Activated CD4-positive, alpha-beta memory T cell treated with anti-CD3 and anti-CD28 coated beads, Interleukin-2, amount 10 ng/mL, durations not matched to agents 7 days and 5 days (primary cell): ENCODE results near the gene PSMD13. TPM values are rescaled to one million over a fixed set of nuclear protein-coding genes. Genes with fewer than 3 reads are reported as not detected.
"Not testable (repeated sequence)": the region's sequence is repeated elsewhere in the genome, so short reads cannot be mapped to it uniquely, and the experiment has no call there.

ENCODE experiments used
- CTCF ChIA-PET: fragments of 350-600 bp; sonication (Branson Sonifier 250); formaldehyde crosslinking; loops from one replicate; lab custom pipeline; 2021; ENCODE audit warnings: antibody characterized with exemption, inconsistent platforms; lab: Charles Lee
- POLR2A ChIA-PET: fragments of 350-600 bp; sonication (Branson Sonifier 250); formaldehyde crosslinking; loops from one replicate; lab custom pipeline; 2021; ENCODE audit warnings: antibody characterized with exemption; lab: Charles Lee
- DNase-seq: peaks from one replicate; pipeline ENCODE4 v3.0.0-alpha.2; 2020
- H3K27ac Mint-ChIP-seq: one replicate; pipeline ENCODE4 v1.8.0; 2021; ENCODE audit warnings: mild to moderate bottlenecking, mixed read lengths
- H3K27me3 Mint-ChIP-seq: one replicate; pipeline ENCODE4 v1.8.0; 2021; ENCODE audit warnings: mixed read lengths
- H3K36me3 Mint-ChIP-seq: one replicate; pipeline ENCODE4 v1.8.0; 2021; ENCODE audit warnings: low read depth, mixed read lengths
- H3K4me1 Mint-ChIP-seq: one replicate; pipeline ENCODE4 v1.8.0; 2021; ENCODE audit warnings: mixed read lengths
- H3K4me3 Mint-ChIP-seq: one replicate; pipeline ENCODE4 v1.8.0; 2021; ENCODE audit warnings: mild to moderate bottlenecking, mixed read lengths
- H3K9me3 Mint-ChIP-seq: one replicate; pipeline ENCODE4 v1.8.0; 2021; ENCODE audit warnings: mixed read lengths
- total RNA-seq, 2 experiments: library from RNA; stranded (reverse); gene quantifications; one replicate each; pipeline ENCODE4 v1.2.3, GENCODE V29; 2021

The PSMD13 gene
- total RNA-seq, 2 experiments from 2014 or later, result 156 to 160 TPM

- Mint-ChIP-seq H3K27me3 (no peaks in the 10 kb centered on the region), H3K9me3 (no peaks in the 10 kb centered on the region), H3K4me3 (no peak overlapping the region), H3K36me3 (peaks cover 65% of the 10 kb centered on the region), H3K4me1 (peaks cover 35% of the 10 kb centered on the region), H3K27ac (no peak overlapping the region)
- POLR2A ChIA-PET, result interaction anchor here (0.9 to 1.3 kb wide), 3 partner anchors 24 to 235 kb away, joined by 3 to 4 read pairs (median 3); partner anchors contain the start of gene PSMD13
- DNase-seq, result no peak
- CTCF ChIA-PET, result interaction anchor here (1.2 kb wide), 1 partner anchor 513 kb away, joined by 3 read pairs; no protein-coding TSS in a partner anchor
Measured at GRCh38 chr11:213111-213510, 23.7 kb upstream of the PSMD13 start.

- POLR2A ChIA-PET, result no interaction called here
- Mint-ChIP-seq H3K36me3 (peaks cover 60% of the 10 kb centered on the region), H3K4me3 (no peak overlapping the region), H3K4me1 (peaks cover 35% of the 10 kb centered on the region), H3K9me3 (no peaks in the 10 kb centered on the region), H3K27ac (no peak overlapping the region), H3K27me3 (no peaks in the 10 kb centered on the region)
- CTCF ChIA-PET, result interaction anchor here (1.2 kb wide), 1 partner anchor 512 kb away, joined by 3 read pairs; no protein-coding TSS in a partner anchor
- no peak for DNase-seq
Measured at GRCh38 chr11:214083-214482, 22.7 kb upstream of the PSMD13 start.

GRCh38 chr11:215581-216037 lies 21.2 kb upstream of the PSMD13 start:
- ChIA-PET POLR2A (interaction anchor here (0.7 to 4.4 kb wide), 4 partner anchors 8 to 58 kb away, joined by 3 to 27 read pairs (median 4); partner anchors contain the start of genes BET1L and RIC8A), CTCF (no interaction called here)
- no peak overlapping the region for H3K4me3 Mint-ChIP-seq
- H3K36me3 Mint-ChIP-seq, result peaks cover 46% of the 10 kb centered on the region
- no peaks in the 10 kb centered on the region for H3K27me3 Mint-ChIP-seq
- no peak overlapping the region for H3K27ac Mint-ChIP-seq
- H3K4me1 Mint-ChIP-seq, result peaks cover 21% of the 10 kb centered on the region
- no peaks in the 10 kb centered on the region for H3K9me3 Mint-ChIP-seq
- DNase-seq, result no peak

GRCh38 chr11:216081-216974 lies 20.4 kb upstream of the PSMD13 start:
- DNase-seq, result no peak
- Mint-ChIP-seq H3K4me1 (peaks cover 14% of the 10 kb centered on the region), H3K36me3 (peaks cover 40% of the 10 kb centered on the region), H3K9me3 (no peaks in the 10 kb centered on the region), H3K27me3 (no peaks in the 10 kb centered on the region), H3K4me3 (no peak overlapping the region), H3K27ac (no peak overlapping the region)
- POLR2A ChIA-PET, result interaction anchor here (0.7 to 4.4 kb wide), 6 partner anchors 8 to 57 kb away, joined by 3 to 27 read pairs (median 4); partner anchors contain the start of genes BET1L and RIC8A
- CTCF ChIA-PET, result interaction anchor here (0.7 to 1.4 kb wide), 2 partner anchors 9 to 11 kb away, joined by 3 read pairs; partner anchors contain the start of genes BET1L and RIC8A

GRCh38 chr11:217704-218103 lies 19.1 kb upstream of the PSMD13 start:
- no peaks in the 10 kb centered on the region for H3K9me3 Mint-ChIP-seq
- ChIA-PET CTCF (interaction anchor here (1.4 kb wide), 1 partner anchor 10 kb away, joined by 3 read pairs; no protein-coding TSS in a partner anchor), POLR2A (interaction anchor here (0.6 to 4.4 kb wide), 3 partner anchors 10 to 50 kb away, joined by 3 to 27 read pairs (median 4); partner anchors contain the start of genes BET1L and RIC8A)
- no peak for DNase-seq
- H3K4me3 Mint-ChIP-seq, result no peak overlapping the region
- H3K36me3 Mint-ChIP-seq, result peaks cover 28% of the 10 kb centered on the region
- peaks cover 11% of the 10 kb centered on the region for H3K4me1 Mint-ChIP-seq
- H3K27ac Mint-ChIP-seq, result no peak overlapping the region
- no peaks in the 10 kb centered on the region for H3K27me3 Mint-ChIP-seq

GRCh38 chr11:218815-219593 lies 17.8 kb upstream of the PSMD13 start:
- CTCF ChIA-PET, result interaction anchor here (0.9 kb wide), 1 partner anchor 528 kb away, joined by 3 read pairs; the partner anchor contains the start of gene TALDO1
- no peak overlapping the region for H3K27ac Mint-ChIP-seq

GRCh38 chr11:220641-221215 lies 16.0 kb upstream of the PSMD13 start:
- H3K4me3 Mint-ChIP-seq, CTCF ChIA-PET, H3K27ac Mint-ChIP-seq, DNase-seq, H3K9me3 Mint-ChIP-seq, H3K27me3 Mint-ChIP-seq, H3K36me3 Mint-ChIP-seq: not testable (repeated sequence)
- peaks cover 11% of the 10 kb centered on the region for H3K4me1 Mint-ChIP-seq
- POLR2A ChIA-PET, result interaction anchor here (1.2 kb wide), 1 partner anchor 8 kb away, joined by 3 read pairs; no protein-coding TSS in a partner anchor

More at GRCh38 chr11:218815-219593, 17.8 kb upstream of the PSMD13 start:
- no peak for DNase-seq
- H3K4me3 Mint-ChIP-seq, result no peak overlapping the region
- H3K4me1 Mint-ChIP-seq, result peaks cover 11% of the 10 kb centered on the region
- POLR2A ChIA-PET, result interaction anchor here (0.6 to 4.4 kb wide), 2 partner anchors 11 to 48 kb away, joined by 3 to 27 read pairs; partner anchors contain the start of genes BET1L and RIC8A
- H3K36me3 Mint-ChIP-seq, result peaks cover 15% of the 10 kb centered on the region
- H3K27me3 Mint-ChIP-seq, result no peaks in the 10 kb centered on the region
- H3K9me3 Mint-ChIP-seq, result no peaks in the 10 kb centered on the region

GRCh38 chr11:221539-221938 lies 15.2 kb upstream of the PSMD13 start:
- H3K27me3 Mint-ChIP-seq, result no peaks in the 10 kb centered on the region
- H3K36me3 Mint-ChIP-seq, result no peaks in the 10 kb centered on the region
- H3K4me1 Mint-ChIP-seq, result peaks cover 15% of the 10 kb centered on the region
- CTCF ChIA-PET, result no interaction called here
- no peak for DNase-seq
- no peak overlapping the region for H3K27ac Mint-ChIP-seq
- no peak overlapping the region for H3K4me3 Mint-ChIP-seq
- no peaks in the 10 kb centered on the region for H3K9me3 Mint-ChIP-seq
- POLR2A ChIA-PET, result interaction anchor here (1.2 kb wide), 1 partner anchor 9 kb away, joined by 3 read pairs; no protein-coding TSS in a partner anchor

- Mint-ChIP-seq H3K36me3 (no peaks in the 10 kb centered on the region), H3K9me3 (no peaks in the 10 kb centered on the region), H3K4me1 (peaks cover 13% of the 10 kb centered on the region), H3K27me3 (no peaks in the 10 kb centered on the region), H3K27ac (no peak overlapping the region), H3K4me3 (no peak overlapping the region)
- ChIA-PET POLR2A (interaction anchor here (1.2 kb wide), 1 partner anchor 10 kb away, joined by 3 read pairs; no protein-coding TSS in a partner anchor), CTCF (no interaction called here)
- no peak for DNase-seq
Measured at GRCh38 chr11:221998-222789, 14.6 kb upstream of the PSMD13 start.

- ChIA-PET POLR2A (interaction anchor here (0.8 kb wide), 1 partner anchor 14 kb away, joined by 4 read pairs; the partner anchor contains the start of gene PSMD13), CTCF (interaction anchor here (1.1 kb wide), 1 partner anchor 28 kb away, joined by 3 read pairs; no protein-coding TSS in a partner anchor)
- Mint-ChIP-seq H3K4me1 (peaks cover 4% of the 10 kb centered on the region), H3K27me3 (no peaks in the 10 kb centered on the region), H3K36me3 (no peaks in the 10 kb centered on the region), H3K27ac (no peak overlapping the region), H3K9me3 (no peaks in the 10 kb centered on the region), H3K4me3 (no peak overlapping the region)
- DNase-seq, result no peak
Measured at GRCh38 chr11:223026-223789, 13.6 kb upstream of the PSMD13 start.

- POLR2A ChIA-PET, result interaction anchor here (0.8 kb wide), 1 partner anchor 13 kb away, joined by 4 read pairs; the partner anchor contains the start of gene PSMD13
- Mint-ChIP-seq H3K4me3 (no peak overlapping the region), H3K27ac (no peak overlapping the region), H3K4me1 (peaks cover 4% of the 10 kb centered on the region), H3K27me3 (no peaks in the 10 kb centered on the region), H3K9me3 (no peaks in the 10 kb centered on the region), H3K36me3 (no peaks in the 10 kb centered on the region)
- no peak for DNase-seq
- CTCF ChIA-PET, result interaction anchor here (1.1 kb wide), 1 partner anchor 27 kb away, joined by 3 read pairs; no protein-coding TSS in a partner anchor
Measured at GRCh38 chr11:223884-224283, 12.9 kb upstream of the PSMD13 start.
